ENCODE data around the gene YOD1.

DNA sequence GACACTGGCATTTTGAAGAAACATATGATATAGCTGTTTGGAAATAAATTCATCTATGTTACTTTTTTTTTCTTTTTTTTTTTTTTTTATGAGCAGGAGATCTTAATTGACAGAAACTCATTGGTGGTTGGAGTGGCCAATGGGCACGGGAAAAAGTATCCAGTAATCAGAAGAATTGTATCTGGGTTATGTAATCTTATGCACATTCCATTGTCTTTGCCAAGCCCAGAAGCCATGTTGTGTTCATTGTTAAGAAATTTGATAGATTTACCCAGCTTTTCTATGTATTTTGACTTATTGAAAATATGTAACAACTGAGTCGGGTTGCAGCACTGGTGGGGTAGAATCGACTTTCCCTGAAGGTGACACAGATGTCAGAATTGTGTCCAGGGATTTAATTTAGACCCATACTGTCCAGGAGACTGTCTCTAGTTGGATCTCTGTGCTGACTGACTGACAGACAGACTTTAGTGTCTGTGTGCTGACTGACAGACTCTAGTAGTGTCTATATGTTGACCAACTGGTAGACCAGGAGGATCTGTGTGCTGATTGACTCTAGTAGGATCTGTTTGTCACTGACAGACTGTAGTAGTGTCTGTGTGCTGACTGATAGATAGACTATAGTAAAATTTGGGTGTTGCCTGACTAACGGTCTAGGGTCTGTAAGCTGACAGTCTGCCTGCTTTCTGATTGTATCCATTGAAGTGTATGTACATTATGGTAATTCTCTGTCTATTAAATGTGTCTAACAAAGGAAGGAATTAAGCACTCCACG, 25.4 kb upstream of the YOD1 start:
- TF ChIP-seq CTCF (IDR thresholded peaks at IDR 0.05): no peak
- TF ChIP-seq POLR2A (IDR thresholded peaks at IDR 0.05): no peak

Measured in thyroid gland (tissue), 4 donors.